SK-N-SH (cell line): ENCODE results near the gene PLD1. TPM values are rescaled to one million over a fixed set of nuclear protein-coding genes. Genes with fewer than 3 reads are reported as not detected.

Experiments used
- CTCF ChIA-PET: fragments of 300-600, 350-600 bp; formaldehyde crosslinking; extraction: SDS; loops from one replicate; lab custom pipeline; 2021; lab: Yijun Ruan, JAX
- POLR2A ChIA-PET: fragments of 350-600 bp; sonication (Branson Sonifier 250); formaldehyde crosslinking; extraction: SDS; loops from one replicate; lab custom pipeline; 2020; ENCODE audit warnings: antibody characterized with exemption, inconsistent platforms; lab: Yijun Ruan, JAX
- DNase-seq: peaks from one replicate; pipeline ENCODE4 v3.0.0; 2012
- H2AFZ ChIP-seq: fragments of 200-600 bp; sonication (generic); 2 replicates; pipeline ENCODE4 v1.8.1; 2016; ENCODE audit warnings: antibody characterized with exemption, mild to moderate bottlenecking, low read depth
- H3F3A ChIP-seq: fragments of 200-600 bp; sonication (generic); replicated peaks from 2 replicates; pipeline ENCODE3; 2016; ENCODE audit warnings: antibody characterized with exemption, mild to moderate bottlenecking; ENCODE audit not compliant: insufficient read depth
- H3K27ac ChIP-seq, 2 experiments: fragments of 200-500 bp in 1 of 2; fragments of 200-600 bp in 1 of 2; sonication (Bioruptor generic) in 1 of 2; sonication (generic), shearing (Covaris generic) in 1 of 2; 2 replicates each; pipeline versions ENCODE4 v1.5.1 to v1.6.1; 2014 to 2016; ENCODE audit warnings: low read depth in 2 of 2, inconsistent platforms in 1 of 2, low read length in 1 of 2, mild to moderate bottlenecking in 1 of 2, mixed read lengths in 1 of 2
- H3K27me3 ChIP-seq: fragments of 200-600 bp; sonication (generic), shearing (Covaris generic); 2 replicates; pipeline ENCODE4 v1.6.1; 2016; ENCODE audit warnings: mixed run types; ENCODE audit not compliant: insufficient read depth
- H3K36me3 ChIP-seq, 2 experiments: fragments of 200-500 bp in 1 of 2; fragments of 200-600 bp in 1 of 2; sonication (Bioruptor generic) in 1 of 2; sonication (generic) in 1 of 2; replicated peaks in 1 of 2; 2 replicates each; pipeline versions ENCODE3 to v1.5.1; 2014 to 2016; ENCODE audit warnings: low read length in 1 of 2, mild to moderate bottlenecking in 1 of 2; ENCODE audit not compliant: insufficient read depth in 2 of 2, control insufficient read depth in 1 of 2
- H3K4me1 ChIP-seq, 2 experiments: fragments of 200-500 bp in 1 of 2; fragments of 200-600 bp in 1 of 2; sonication (Bioruptor generic) in 1 of 2; sonication (generic), shearing (Covaris generic) in 1 of 2; 2 replicates each; pipeline versions ENCODE4 v1.5.1 to v1.6.1; 2014 to 2016; ENCODE audit warnings: low read depth in 1 of 2, low read length in 1 of 2, mixed run types in 1 of 2; ENCODE audit not compliant: insufficient read depth in 2 of 2, control insufficient read depth in 1 of 2
- H3K4me2 ChIP-seq: fragments of 200-600 bp; sonication (generic), shearing (Covaris generic); 2 replicates; pipeline ENCODE4 v1.6.1; 2017; ENCODE audit warnings: mixed run types
- H3K4me3 ChIP-seq, 2 experiments: fragments of 200-500 bp in 1 of 2; fragments of 200-600 bp in 1 of 2; sonication (Bioruptor generic) in 1 of 2; sonication (generic), shearing (Covaris generic) in 1 of 2; 2 replicates each; pipeline versions ENCODE4 v1.5.1 to v1.8.1; 2014 to 2016; ENCODE audit warnings: low read depth in 2 of 2, inconsistent platforms in 1 of 2, low read length in 1 of 2, mild to moderate bottlenecking in 1 of 2, mixed read lengths in 1 of 2, moderate library complexity in 1 of 2
- H3K79me2 ChIP-seq: fragments of 200-600 bp; sonication (generic); 2 replicates; pipeline ENCODE4 v1.8.1; 2017; ENCODE audit warnings: mild to moderate bottlenecking; ENCODE audit not compliant: insufficient read depth
- H3K9ac ChIP-seq: fragments of 200-600 bp; sonication (generic); 2 replicates; pipeline ENCODE4 v1.6.1; 2017; ENCODE audit warnings: mixed run types
- H3K9me2 ChIP-seq: fragments of 200-600 bp; sonication (generic); 2 replicates; pipeline ENCODE4 v1.6.1; 2017; ENCODE audit warnings: mixed run types
- H3K9me3 ChIP-seq: fragments of 200-600 bp; sonication (generic); 2 replicates; pipeline ENCODE4 v1.6.1; 2017; ENCODE audit warnings: mixed run types, mild to moderate bottlenecking, moderate library complexity
- H4K20me1 ChIP-seq: fragments of 200-600 bp; sonication (generic); 2 replicates; pipeline ENCODE4 v1.6.1; 2017; ENCODE audit warnings: mild to moderate bottlenecking, mixed run types; ENCODE audit not compliant: insufficient read depth
- CTCF ChIP-seq: fragments of 200-600 bp; sonication (generic); IDR thresholded peaks from 2 replicates; pipeline ENCODE4 v1.6.1; 2017; ENCODE audit warnings: antibody characterized with exemption, mild to moderate bottlenecking, moderate library complexity
- ELF1 ChIP-seq: IDR thresholded peaks from 2 replicates; pipeline ENCODE4 v1.4.0; 2012
- FOXJ3 ChIP-seq: sonication (generic); formaldehyde crosslinking; IDR thresholded peaks from 2 replicates; pipeline ENCODE4 v1.5.1; 2020; ENCODE audit warnings: mild to moderate bottlenecking, missing genetic modification reagents
- JUND ChIP-seq: IDR thresholded peaks from 2 replicates; pipeline ENCODE4 v1.4.0; 2012
- MEF2A ChIP-seq: IDR thresholded peaks from 2 replicates; pipeline ENCODE4 v1.4.0; 2012; ENCODE audit warnings: low read depth, borderline replicate concordance
- MXI1 ChIP-seq: IDR thresholded peaks from 2 replicates; pipeline ENCODE4 v1.6.1; 2012; ENCODE audit warnings: mild to moderate bottlenecking, low read depth, low read length, improper control_type of control experiment
- NFIC ChIP-seq: IDR thresholded peaks from 2 replicates; pipeline ENCODE4 v1.4.0; 2012; ENCODE audit warnings: borderline replicate concordance
- NRF1 ChIP-seq: IDR thresholded peaks from 2 replicates; pipeline ENCODE4 v1.6.1; 2012; ENCODE audit warnings: low read depth, mild to moderate bottlenecking, low read length
- PBX3 ChIP-seq: IDR thresholded peaks from 2 replicates; pipeline ENCODE4; 2012
- POLR2AphosphoS5 ChIP-seq: IDR thresholded peaks from 2 replicates; pipeline ENCODE4 v1.6.1; 2012; ENCODE audit warnings: low read depth, low read length
- RCOR1 ChIP-seq: fragments of 150-350 bp; IDR thresholded peaks from 2 replicates; pipeline ENCODE4 v1.6.1; 2017; ENCODE audit warnings: antibody characterized with exemption, low read length
- REST ChIP-seq: IDR thresholded peaks from 2 replicates; pipeline ENCODE4 v1.6.1; 2012; ENCODE audit warnings: mild to moderate bottlenecking, low read depth, low read length, moderate library complexity
- RFX5 ChIP-seq: IDR thresholded peaks from 2 replicates; pipeline ENCODE4 v1.6.1; 2012; ENCODE audit warnings: mild to moderate bottlenecking, improper control_type of control experiment, low read length
- RXRA ChIP-seq: IDR thresholded peaks from 2 replicates; pipeline ENCODE4 v1.4.0; 2012; ENCODE audit warnings: low read depth, mild to moderate bottlenecking, borderline replicate concordance
- SMC3 ChIP-seq: IDR thresholded peaks from 2 replicates; pipeline ENCODE4 v1.6.1; 2012; ENCODE audit warnings: low read depth, low read length, improper control_type of control experiment
- TAF1 ChIP-seq: IDR thresholded peaks from 2 replicates; pipeline ENCODE4 v1.6.1; 2012; ENCODE audit warnings: low read depth, mild to moderate bottlenecking, low read length, moderate library complexity, borderline replicate concordance
- TEAD4 ChIP-seq: IDR thresholded peaks from 2 replicates; pipeline ENCODE4 v1.4.0; 2012; ENCODE audit warnings: mild to moderate bottlenecking, borderline replicate concordance; ENCODE audit not compliant: insufficient read depth
- ZBTB33 ChIP-seq: IDR thresholded peaks from 2 replicates; pipeline ENCODE4 v1.4.0; 2012; ENCODE audit warnings: low read depth, borderline replicate concordance
- WGBS: methylation state at CpG from one replicate; pipeline ENCODE4 v1.1.6; 2017; ENCODE audit warnings: low lambda C conversion rate; 5-methylcytosine and 5-hydroxymethylcytosine counted together
- polyA plus RNA-seq, 3 experiments: library from polyadenylated mRNA; depleted of rRNA; stranded (reverse); fragments of >200 nt; gene quantifications; 2 replicates each; pipeline ENCODE4 v1.2.3, GENCODE V29; 2012
- TF ChIP-seq, protein P1 (sequence below): IDR thresholded peaks from 2 replicates; pipeline ENCODE4 v1.4.0; 2012; ENCODE audit warnings: low read depth
- TF ChIP-seq, protein P2 (sequence below): IDR thresholded peaks from 2 replicates; pipeline ENCODE4 v1.4.0; 2012; ENCODE audit warnings: low read depth, borderline replicate concordance

The PLD1 gene
- polyA plus RNA-seq, 1 of the 3 experiments (the other 2 are of a cell fraction) = 6.2 TPM

- peaks cover 0 to 4% of the 10 kb centered on the region in 2 experiments for H3K36me3 ChIP-seq
- no peaks in the 10 kb centered on the region for H3K9me3 ChIP-seq
- DNase-seq = no peak
- H3K9me2 ChIP-seq = no peaks in the 10 kb centered on the region
- no peaks in the 10 kb centered on the region for H3K27me3 ChIP-seq
- H3K4me1 ChIP-seq = no peaks in the 10 kb centered on the region
- 100% methylated on average over 1 of the region's 1 CpG for WGBS
- POLR2A ChIA-PET = no interaction called here
- no peaks in the 10 kb centered on the region for H4K20me1 ChIP-seq
- H3K4me2 ChIP-seq = no peak overlapping the region
- no peak overlapping the region for H3K9ac ChIP-seq
- TF ChIP-seq, protein P1, sequence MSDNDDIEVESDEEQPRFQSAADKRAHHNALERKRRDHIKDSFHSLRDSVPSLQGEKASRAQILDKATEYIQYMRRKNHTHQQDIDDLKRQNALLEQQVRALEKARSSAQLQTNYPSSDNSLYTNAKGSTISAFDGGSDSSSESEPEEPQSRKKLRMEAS = no peak
- TF ChIP-seq NFIC (no peak), SMC3 (no peak), CTCF (no peak), RCOR1 (no peak), TAF1 (no peak), MXI1 (no peak), NRF1 (no peak), ELF1 (no peak), FOXJ3 (no peak), RFX5 (no peak)
- no peak overlapping the region for H3K27ac ChIP-seq
- no peak overlapping the region for H3K4me3 ChIP-seq
- H2AFZ ChIP-seq = no peak overlapping the region
- no peaks in the 10 kb centered on the region for H3F3A ChIP-seq
- CTCF ChIA-PET = no interaction called here
- no peaks in the 10 kb centered on the region for H3K79me2 ChIP-seq
These were observed 194.6 kb downstream of the PLD1 start for GRCh38 chr3:171615686-171616085.

- Histone ChIP-seq H3K27me3 (no peaks in the 10 kb centered on the region), H3K4me2 (no peak overlapping the region), H4K20me1 (no peaks in the 10 kb centered on the region), H3K79me2 (no peaks in the 10 kb centered on the region), H3F3A (no peaks in the 10 kb centered on the region), H3K27ac (no peak overlapping the region), H3K9me3 (no peaks in the 10 kb centered on the region), H3K9me2 (no peaks in the 10 kb centered on the region), H2AFZ (no peak overlapping the region), H3K4me3 (no peak overlapping the region), H3K4me1 (no peaks in the 10 kb centered on the region), H3K36me3 (peaks cover 0 to 4% of the 10 kb centered on the region in 2 experiments), H3K9ac (no peak overlapping the region)
- ChIA-PET POLR2A (no interaction called here), CTCF (interaction anchor here (1.0 kb wide), 1 partner anchor 565 kb away, joined by 3 read pairs; no protein-coding TSS in a partner anchor)
- DNase-seq = no peak
- TF ChIP-seq TEAD4 (no peak), RXRA (no peak), TAF1 (no peak), MEF2A (no peak), SMC3 (no peak), ELF1 (no peak), PBX3 (no peak), RCOR1 (no peak), REST (no peak), POLR2AphosphoS5 (no peak), ZBTB33 (no peak), JUND (no peak)
- TF ChIP-seq, protein P2, sequence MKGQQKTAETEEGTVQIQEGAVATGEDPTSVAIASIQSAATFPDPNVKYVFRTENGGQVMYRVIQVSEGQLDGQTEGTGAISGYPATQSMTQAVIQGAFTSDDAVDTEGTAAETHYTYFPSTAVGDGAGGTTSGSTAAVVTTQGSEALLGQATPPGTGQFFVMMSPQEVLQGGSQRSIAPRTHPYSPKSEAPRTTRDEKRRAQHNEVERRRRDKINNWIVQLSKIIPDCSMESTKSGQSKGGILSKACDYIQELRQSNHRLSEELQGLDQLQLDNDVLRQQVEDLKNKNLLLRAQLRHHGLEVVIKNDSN = no peak
These were observed 195.0 kb downstream of the PLD1 start for GRCh38 chr3:171615281-171615680.
